ENCODE results near the gene ASB8. TPM values are rescaled to one million over a fixed set of nuclear protein-coding genes. Genes with fewer than 3 reads are reported as not detected.
A peak's percentile ranks its signal among the peaks of the same experiment; 100 is the strongest.

Gene ASB8
- total and polyA plus RNA-seq, 2 donors: 28.7 to 32.0 TPM

Small RNA genes within 50 kb of the gene (small RNA-seq; reads per million reads assigned to genes)
- gene MIR6505: 0.30 reads per million, percentile 9 among the genes with 10 or more reads in this experiment

Other genes starting within 250 kb of the ASB8 start
- gene TMEM106C, start 193.9 kb downstream of the ASB8 start, total RNA-seq: 89.8 TPM
- 35.7 TPM for gene TMEM106C, start 193.9 kb downstream of the ASB8 start, polyA plus RNA-seq
- gene COL2A1, start 153.0 kb downstream of the ASB8 start, total RNA-seq: 2.3 TPM
- not detected for gene COL2A1, start 153.0 kb downstream of the ASB8 start, polyA plus RNA-seq
- gene SENP1, start 51.4 kb downstream of the ASB8 start, total RNA-seq: 38.2 TPM
- gene SENP1, start 51.4 kb downstream of the ASB8 start, polyA plus RNA-seq: 6.7 TPM
- gene PFKM, start 38.2 kb downstream of the ASB8 start, total RNA-seq: 46.6 TPM
- 70.8 TPM for gene PFKM, start 38.2 kb downstream of the ASB8 start, polyA plus RNA-seq
- 0.85 TPM for gene CCDC184, start 26.1 kb upstream of the ASB8 start, total RNA-seq
- gene CCDC184, start 26.1 kb upstream of the ASB8 start, polyA plus RNA-seq: 3.7 TPM
- not detected for gene OR10AD1, start 45.8 kb upstream of the ASB8 start, total RNA-seq
- not detected for gene OR10AD1, start 45.8 kb upstream of the ASB8 start, polyA plus RNA-seq
- gene ZNF641, start 193.4 kb upstream of the ASB8 start, total RNA-seq: 43.7 TPM
- 13.4 TPM for gene ZNF641, start 193.4 kb upstream of the ASB8 start, polyA plus RNA-seq